Activated T-cell treated with anti-CD3 and anti-CD28 coated beads, Interleukin-2, amount 50 U/mL, for 48 hours (primary cell): ENCODE results near the gene ITGB7.

Source experiments
- DNase-seq, 2 experiments: peaks; one replicate each; pipeline ENCODE4 v3.0.0-alpha.2; 2020

Gene ITGB7

GRCh38 chr12:53195516-53196420 is 11.3 kb downstream of the ITGB7 start:
- no peak for DNase-seq

GRCh38 chr12:53194973-53195372 is 12.1 kb downstream of the ITGB7 start:
- DNase-seq = no peak

DNA sequence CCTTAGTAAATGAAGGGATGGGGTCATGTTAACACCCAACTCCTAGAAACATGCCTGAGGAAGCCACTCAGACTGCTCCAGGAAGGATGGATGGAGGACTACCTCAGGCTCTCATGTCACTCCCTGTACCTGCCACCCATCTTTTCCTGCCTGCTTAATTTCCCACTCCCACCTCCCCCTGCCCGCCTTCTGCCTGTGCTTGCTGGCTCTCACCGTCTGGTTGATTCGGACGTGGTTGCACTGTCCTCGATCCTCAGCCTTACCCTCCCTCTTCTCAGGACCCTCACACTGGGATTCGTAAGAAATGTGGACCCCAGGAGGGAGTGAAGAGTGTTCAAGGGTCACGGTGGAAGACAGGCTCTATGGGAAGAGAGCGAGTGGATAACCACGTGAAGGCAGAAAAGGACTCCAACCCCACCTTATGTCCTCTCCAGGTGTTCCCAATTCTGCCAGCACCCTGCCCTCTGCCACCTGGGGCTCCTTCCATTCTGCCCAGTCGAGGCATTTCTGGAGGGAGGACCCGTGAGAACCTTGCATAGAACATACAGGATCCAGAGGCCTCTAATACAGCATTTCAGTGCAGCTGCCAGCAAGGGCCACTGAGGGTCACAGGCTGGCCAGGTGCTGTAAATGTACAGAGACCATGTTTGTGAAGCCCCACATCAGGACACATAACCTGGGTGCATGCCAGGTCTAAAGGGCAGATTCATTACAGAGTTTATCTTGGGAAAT is 12.9 kb downstream of the ITGB7 start:
- no peak for DNase-seq

GRCh38 chr12:53193040-53193439 is 14.0 kb downstream of the ITGB7 start:
- no peak for DNase-seq

- no peak for DNase-seq
These were observed 14.5 kb downstream of the ITGB7 start for GRCh38 chr12:53192531-53193021.

- no peak for DNase-seq
These were observed 15.0 kb downstream of the ITGB7 start for GRCh38 chr12:53191885-53192530.

DNA sequence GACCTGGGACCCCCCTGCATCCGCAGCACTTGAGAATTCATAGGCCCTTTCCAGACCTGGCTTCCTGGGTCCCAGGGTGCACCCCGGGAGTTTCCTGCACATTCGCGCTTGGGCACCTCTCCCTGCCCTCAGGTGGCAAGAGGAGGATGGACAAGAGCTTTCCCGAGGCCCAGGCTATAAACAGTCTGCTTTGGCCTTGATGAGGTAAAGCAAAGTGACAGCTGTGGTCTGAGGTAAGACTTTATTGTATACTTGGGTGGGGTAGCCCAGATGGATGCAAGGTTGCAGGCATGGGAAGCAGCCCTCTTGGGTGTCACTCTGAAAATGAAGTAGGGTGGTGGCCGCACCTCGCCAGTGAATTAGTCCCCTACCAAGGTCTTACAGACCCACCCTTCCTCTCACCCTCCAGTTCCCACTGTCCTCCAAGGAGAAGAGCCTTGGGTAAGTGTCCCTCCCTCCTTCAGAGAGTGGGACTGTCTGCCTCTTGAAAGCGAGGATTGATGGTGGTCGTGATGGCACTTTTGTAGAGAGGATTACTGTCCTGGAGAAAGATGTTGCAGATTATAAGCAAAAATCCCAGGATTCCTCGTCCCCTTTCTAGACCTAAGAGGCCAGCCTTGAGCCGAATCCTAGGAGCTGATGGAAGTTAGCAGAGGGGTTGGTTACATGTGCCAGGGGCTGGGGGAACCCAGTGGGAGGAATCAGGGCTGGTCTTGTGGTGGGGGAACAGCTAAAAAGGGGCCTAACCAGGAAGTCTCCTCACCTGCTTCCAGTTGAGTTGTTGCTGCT is 15.8 kb downstream of the ITGB7 start:
- peak in 1 of 2 experiments; percentile 15 for DNase-seq

GRCh38 chr12:53190108-53190729 is 16.8 kb downstream of the ITGB7 start:
- peak; percentile 64 to 75 for DNase-seq

DNA sequence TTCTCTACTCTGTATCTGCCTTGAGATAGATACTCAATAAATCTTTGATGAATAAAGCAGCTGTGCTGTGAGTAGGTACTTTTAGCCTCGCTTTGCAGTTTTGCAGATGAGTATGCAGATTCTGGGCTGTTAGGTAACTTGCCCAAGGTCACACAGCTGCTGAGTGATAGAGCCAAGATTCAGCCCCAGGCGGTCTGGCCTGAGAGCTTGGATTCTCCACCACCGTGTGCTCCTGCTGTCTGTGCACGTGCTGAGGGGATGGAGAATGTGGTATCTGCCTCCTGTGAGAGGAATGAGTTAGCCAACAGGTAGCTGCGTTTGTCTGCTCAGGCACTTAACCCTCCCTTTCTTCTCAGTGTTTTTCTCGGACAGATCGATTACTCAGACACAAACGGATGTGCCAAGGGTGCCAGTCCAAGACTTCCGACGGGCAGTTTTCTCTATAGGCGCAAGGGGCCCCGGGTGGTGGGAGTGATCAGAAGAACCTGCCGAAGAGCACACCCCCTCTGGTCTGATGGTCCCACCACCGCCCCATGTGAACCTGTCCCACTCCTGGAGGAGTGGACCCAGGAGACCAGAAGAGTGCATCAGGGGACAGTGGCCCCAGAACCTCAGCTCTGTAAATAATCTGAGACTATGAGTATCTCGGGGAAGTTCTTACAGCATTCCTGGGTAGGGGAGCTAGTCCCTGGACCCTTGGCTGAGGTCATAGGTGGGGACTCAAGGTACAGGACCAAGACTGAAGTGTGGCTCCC is 19.7 kb downstream of the ITGB7 start:
- DNase-seq = peak in 1 of 2 experiments; percentile 13

DNA sequence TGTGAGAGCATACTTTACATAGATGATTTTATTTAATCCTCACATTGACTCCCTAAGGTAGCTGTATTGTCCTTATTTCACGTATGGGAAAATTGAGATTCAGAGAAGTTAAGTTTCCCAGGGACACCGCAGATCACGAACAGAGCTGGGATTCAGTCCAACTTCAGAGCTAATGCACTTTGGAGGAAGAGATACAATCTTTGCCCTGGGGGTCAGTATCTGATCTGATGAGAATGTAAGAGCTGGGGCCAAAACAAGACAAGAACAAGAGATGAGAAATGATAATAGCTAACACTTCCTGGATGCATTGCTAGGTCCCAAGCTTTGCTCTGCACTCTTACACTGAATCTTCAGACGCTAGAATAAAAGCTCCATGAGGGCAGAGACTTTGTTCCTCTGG is 20.3 kb downstream of the ITGB7 start:
- DNase-seq = no peak

- peak; percentile 12 to 13 for DNase-seq
These were observed 21.4 kb downstream of the ITGB7 start for GRCh38 chr12:53185582-53186153.

- DNase-seq = peak; percentile 14 to 20
These were observed 22.2 kb downstream of the ITGB7 start for GRCh38 chr12:53184828-53185227.

GRCh38 chr12:53182903-53183302 is 24.1 kb downstream of the ITGB7 start:
- DNase-seq = peak; percentile 11 to 15

DNA sequence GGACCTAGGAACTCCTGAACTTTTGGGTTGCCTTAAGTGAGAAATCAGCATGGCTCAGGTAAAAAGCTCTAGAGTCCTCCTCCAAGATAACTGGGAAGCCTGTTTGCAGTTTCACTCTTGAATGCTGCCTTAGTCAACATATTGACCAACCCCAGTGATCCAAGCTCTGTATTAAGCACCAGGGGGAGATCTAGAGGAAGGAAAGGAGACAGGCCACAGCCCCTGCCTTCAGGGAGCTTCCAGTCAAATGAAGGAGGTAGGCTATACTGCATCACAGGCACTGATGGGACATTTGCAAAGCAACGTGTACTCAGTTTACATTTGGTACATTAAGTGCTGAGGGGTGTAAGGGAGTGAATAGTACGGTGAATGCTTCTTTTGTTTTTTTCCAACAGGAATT is 25.1 kb downstream of the ITGB7 start:
- peak in 1 of 2 experiments; percentile 19 for DNase-seq

GRCh38 chr12:53180931-53181645 is 26.0 kb downstream of the ITGB7 start:
- DNase-seq = peak; percentile 80 to 84

GRCh38 chr12:53180220-53180930 is 26.7 kb downstream of the ITGB7 start, which contains the start of the genes CSAD and ZNF740:
Gene CSAD, minus strand, starts transcription at chr12:53180925. Its CDS starts 7,455 bp downstream, at chr12:53173470.
Gene ZNF740, plus strand, starts transcription at chr12:53180722. Its CDS starts 1,262 bp downstream, at chr12:53181984.
- DNase-seq = peak; percentile 97 to 98

GRCh38 chr12:53179687-53180219 is 27.3 kb downstream of the ITGB7 start:
- no peak for DNase-seq

GRCh38 chr12:53178803-53179202 is 28.2 kb downstream of the ITGB7 start:
- DNase-seq = peak; percentile 6 to 13

GRCh38 chr12:53177447-53177846 is 29.6 kb downstream of the ITGB7 start:
- DNase-seq = peak in 1 of 2 experiments; percentile 10
